GM12878 (cell line): Measurements from ENCODE around the gene PATL2. TPM values are rescaled to one million over a fixed set of nuclear protein-coding genes. Genes with fewer than 3 reads are reported as not detected.
"Not testable (repeated sequence)": the region's sequence is repeated elsewhere in the genome, so short reads cannot be mapped to it uniquely, and the experiment has no call there.

Source experiments
- ATAC-seq: fragments of 200-7000 bp; cut with Tn5 transposase; 3 replicates; pipeline ENCODE4 v1.9.1; 2020; ENCODE audit warnings: mild to moderate bottlenecking, moderate library complexity
- BruUV-seq: library from RNA; stranded (reverse); fragments of 400-500 nt; replicated peaks from 2 replicates; lab custom pipeline; 2021; lab: Mats Ljungman, UMichigan
- CTCF ChIA-PET: fragments of 300-600 bp; sonication (Branson Sonifier 250); formaldehyde crosslinking; extraction: SDS; loops from one replicate; lab custom pipeline; 2021; ENCODE audit warnings: inconsistent platforms; lab: Yijun Ruan, JAX
- POLR2A ChIA-PET: fragments of 350-600 bp; formaldehyde crosslinking; extraction: SDS; loops from one replicate; lab custom pipeline; 2021; ENCODE audit warnings: inconsistent platforms; lab: Charles Lee
- RAD21 ChIA-PET: fragments of 300-600 bp; sonication (Branson Sonifier 250); formaldehyde crosslinking; loops from one replicate; lab custom pipeline; 2023; ENCODE audit warnings: antibody characterized with exemption; ENCODE audit not compliant: unreplicated experiment; lab: Charles Lee
- SMC1A ChIA-PET: fragments of 300-600 bp; sonication (Branson Sonifier 250); formaldehyde crosslinking; loops from one replicate; lab custom pipeline; 2023; ENCODE audit not compliant: unreplicated experiment, uncharacterized antibody; lab: Charles Lee
- DNase-seq: peaks from one replicate; pipeline ENCODE4 v3.0.0-alpha.2; 2011; ENCODE audit warnings: low read depth, low spot score
- FAIRE-seq: peaks from 3 replicates; lab custom pipeline; 2011; peaks lifted over from hg19 to GRCh38; lab: Jason Lieb, UNC
- H2AFZ ChIP-seq: 2 replicates; pipeline ENCODE4 v1.6.0; 2011; ENCODE audit warnings: low read depth, low read length, control low read depth; ENCODE audit not compliant: control insufficient read depth
- H3K27ac ChIP-seq: 2 replicates; pipeline ENCODE4 v1.5.1; 2011; ENCODE audit warnings: control low read depth; ENCODE audit not compliant: control insufficient read depth, insufficient read depth
- H3K27me3 ChIP-seq, 2 experiments: replicated peaks in 1 of 2; 2 replicates each; pipeline versions ENCODE4 v1.6.0 to v1.6.1; 2011; ENCODE audit warnings: low read length in 1 of 2; ENCODE audit not compliant: control insufficient read depth in 2 of 2, insufficient read depth in 2 of 2
- H3K36me3 ChIP-seq, 2 experiments: 2 replicates each; pipeline ENCODE4 v1.5.1; 2011; ENCODE audit warnings: low read length in 1 of 2; ENCODE audit not compliant: control insufficient read depth in 2 of 2, insufficient read depth in 2 of 2
- H3K4me1 ChIP-seq: 2 replicates; pipeline ENCODE4 v1.6.1; 2011; ENCODE audit warnings: mild to moderate bottlenecking, low read length, moderate library complexity, mixed read lengths; ENCODE audit not compliant: control insufficient read depth, insufficient read depth
- H3K4me2 ChIP-seq: 2 replicates; pipeline ENCODE4 v1.6.0; 2011; ENCODE audit warnings: control low read depth; ENCODE audit not compliant: control insufficient read depth, insufficient read depth
- H3K4me3 ChIP-seq: fragments of 200-600 bp; sonication (generic); 2 replicates; pipeline ENCODE4 v1.5.1; 2016
- H3K79me2 ChIP-seq: 2 replicates; pipeline ENCODE4 v1.6.0; 2011; ENCODE audit warnings: low read length; ENCODE audit not compliant: control insufficient read depth, insufficient read depth
- H3K9ac ChIP-seq: 2 replicates; pipeline ENCODE4 v1.8.0; 2011; ENCODE audit warnings: low read length, control low read depth, mixed read lengths; ENCODE audit not compliant: control insufficient read depth, insufficient read depth
- H3K9me3 ChIP-seq: replicated peaks from 3 replicates; pipeline ENCODE4 v1.5.1; 2011; ENCODE audit warnings: mild to moderate bottlenecking, low read length; ENCODE audit not compliant: control insufficient read depth, insufficient read depth
- H4K20me1 ChIP-seq: 2 replicates; pipeline ENCODE4 v1.6.0; 2011; ENCODE audit not compliant: control insufficient read depth, insufficient read depth
- ATF7 ChIP-seq: fragments of 450-650 bp; IDR thresholded peaks from 2 replicates; pipeline ENCODE4 v1.6.1; 2016; ENCODE audit warnings: low read depth, mild to moderate bottlenecking
- FOS ChIP-seq: IDR thresholded peaks from 3 replicates; pipeline ENCODE4 v1.6.1; 2011; ENCODE audit warnings: borderline replicate concordance; ENCODE audit not compliant: insufficient read length; ENCODE audit errors: extremely low read depth
- IKZF2 ChIP-seq, 2 experiments: fragments of 450-650 bp; IDR thresholded peaks; 2 replicates each; pipeline ENCODE4 v1.6.1; 2017; ENCODE audit warnings: mild to moderate bottlenecking in 2 of 2, moderate library complexity in 2 of 2
- WGBS: methylation state at CpG from one replicate; pipeline ENCODE4 v1.1.6; 2016; ENCODE audit warnings: low lambda C conversion rate; ENCODE audit not compliant: insufficient replicate concordance, insufficient coverage; ENCODE audit errors: missing lambda C conversion rate; 5-methylcytosine and 5-hydroxymethylcytosine counted together
- in situ Hi-C: fragments of 300-500 bp; cut with MboI; formaldehyde crosslinking; loops from 9 replicates; pipeline ENCODE4 v1.14.3; 2018; ENCODE audit warnings: mixed read lengths
- intact Hi-C: fragments of 100-400 bp; cut with micrococcal nuclease; formaldehyde crosslinking; loops from one replicate; pipeline ENCODE4 v1.14.2; 2022; ENCODE audit not compliant: unreplicated experiment
- polyA plus RNA-seq, 11 experiments: library from polyadenylated mRNA; depleted of rRNA in 4 of 11; unstranded in 6 of 11; stranded (reverse) in 5 of 11; fragments of >200 nt; fragmentation: Nextera tagmentation in 4 of 11; fragmentation: Illumina TruSeq in 1 of 11; extraction: Ambion mirVana in 4 of 11; extraction: Trizol in 1 of 11; gene quantifications; 1 replicate in 1 of 11; 2 replicates in 10 of 11; pipeline versions ENCODE4 v1.2.1 to v1.2.3, GENCODE V29; 2011 to 2016; ENCODE audit warnings: inconsistent platforms in 2 of 11, missing spikeins in 2 of 11, low read depth in 1 of 11
- total RNA-seq, 4 experiments: library from RNA; depleted of rRNA in 3 of 4; stranded (reverse); fragments of >200 nt in 3 of 4; fragmentation: Illumina TruSeq in 1 of 4; extraction: Trizol in 1 of 4; gene quantifications; 2 replicates each; pipeline versions ENCODE4 v1.2.1 to v1.2.3, GENCODE V29; 2013 to 2021
- TF ChIP-seq, protein P1 (sequence below): fragments of 450-650 bp; IDR thresholded peaks from 2 replicates; pipeline ENCODE4 v1.6.1; 2018; ENCODE audit warnings: borderline replicate concordance, mild to moderate bottlenecking; ENCODE audit not compliant: partially characterized antibody
- TF ChIP-seq, protein P2 (sequence below): fragments of 450-650 bp; formaldehyde crosslinking; IDR thresholded peaks from 2 replicates; pipeline ENCODE4 v1.5.0; 2022; ENCODE audit warnings: mild to moderate bottlenecking, missing genetic modification characterization

The PATL2 gene
- total and polyA plus RNA-seq, 10 of the 15 experiments (the other 5 are each of a cell fraction or from before 2014, with no cell fraction given): 4.2 to 16.2 (median 12.1) TPM

DNA sequence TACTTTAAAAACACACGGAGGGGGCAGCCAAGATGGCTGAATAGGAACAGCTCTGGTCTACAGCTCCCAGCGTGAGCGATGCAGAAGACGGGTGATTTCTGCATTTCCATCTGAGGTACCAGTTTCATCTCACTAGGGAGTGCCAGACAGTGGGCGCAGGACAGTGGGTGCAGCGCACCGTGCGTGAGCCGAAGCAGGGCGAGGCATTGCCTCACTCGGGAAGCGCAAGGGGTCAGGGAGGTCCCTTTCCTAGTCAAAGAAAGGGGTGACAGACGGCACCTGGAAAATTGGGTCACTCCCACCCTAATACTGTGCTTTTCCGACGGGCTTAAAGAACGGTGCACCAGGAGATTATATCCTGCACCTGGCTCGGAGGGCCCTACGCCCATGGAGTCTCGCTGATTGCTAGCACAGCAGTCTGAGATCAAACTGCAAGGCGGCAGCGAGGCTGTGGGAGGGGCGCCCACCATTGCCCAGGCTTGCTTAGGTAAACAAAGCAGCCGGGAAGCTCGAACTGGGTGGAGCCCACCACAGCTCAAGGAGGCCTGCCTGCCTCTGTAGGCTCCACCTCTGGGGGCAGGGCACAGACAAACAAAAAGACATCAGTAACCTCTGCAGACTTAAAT lies 28.2 kb upstream of the PATL2 start:
- not testable (repeated sequence) for H3K9me3 ChIP-seq, BruUV-seq, H2AFZ ChIP-seq, H3K9ac ChIP-seq, H3K36me3 ChIP-seq, H3K27me3 ChIP-seq, H3K27ac ChIP-seq, FAIRE-seq, H3K4me2 ChIP-seq, DNase-seq, H4K20me1 ChIP-seq, H3K4me3 ChIP-seq, ATAC-seq
- intact Hi-C loops: loop anchor here (5.0 kb wide), 1 partner anchor 147 kb away; no protein-coding TSS in a partner anchor
- Histone ChIP-seq H3K79me2 (peaks cover 40% of the 10 kb centered on the region), H3K4me1 (peaks cover 13% of the 10 kb centered on the region)
- ChIA-PET RAD21 (interaction anchor here (0.9 to 19.7 kb wide), 12 partner anchors 11 to 430 kb away, joined by 3 to 680 read pairs (median 36); partner anchors contain the start of genes B2M, PATL2 and SPG11), POLR2A (interaction anchor here (2.9 to 13.7 kb wide), 3 partner anchors 22 to 161 kb away, joined by 18 to 718 read pairs (median 194); partner anchors contain the start of genes B2M, PATL2 and SPG11), CTCF (interaction anchor here (0.6 to 9.8 kb wide), 27 partner anchors 11 to 212 kb away, joined by 3 to 454 read pairs (median 6); partner anchors contain the start of genes B2M, PATL2 and SPG11), SMC1A (interaction anchor here (0.7 to 16.1 kb wide), 18 partner anchors 8 to 449 kb away, joined by 3 to 637 read pairs (median 12); partner anchors contain the start of genes B2M, PATL2 and SPG11)
- 77% methylated on average over 22 of the region's 24 CpGs for WGBS
- in situ Hi-C loops: loop anchor here (5.0 kb wide), 1 partner anchor 147 kb away; no protein-coding TSS in a partner anchor

DNA sequence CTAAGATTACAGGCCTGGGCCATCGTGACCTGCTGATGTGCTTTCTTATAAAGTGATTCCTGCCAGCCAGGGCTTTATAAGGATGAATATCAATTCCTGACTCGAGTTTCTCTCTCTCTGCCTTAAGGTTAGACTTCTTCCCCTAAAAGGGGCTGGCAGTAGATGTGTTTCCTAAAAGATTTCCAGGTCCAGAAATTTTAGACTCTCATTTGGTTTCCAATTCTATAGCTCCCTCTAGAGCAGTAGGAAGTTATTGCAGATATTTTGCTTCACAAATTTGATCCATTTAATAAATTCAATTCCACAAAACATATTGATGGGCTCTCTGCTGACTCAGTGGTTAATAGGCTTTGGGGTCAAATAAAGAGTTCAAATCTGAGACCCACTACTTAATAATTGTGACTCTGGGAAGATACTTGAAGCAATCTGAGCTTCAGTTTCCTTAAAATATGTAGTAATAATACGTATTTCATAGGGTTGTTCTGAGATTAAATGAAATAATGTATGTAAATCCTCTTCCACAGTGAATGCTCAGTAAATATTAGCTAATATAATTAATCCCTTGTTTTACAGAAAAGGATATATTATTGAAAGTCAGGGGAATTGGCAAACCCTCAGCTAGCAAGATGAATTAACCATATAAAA lies 27.3 kb upstream of the PATL2 start:
- intact Hi-C loops (loop anchor here (1.0 to 5.0 kb wide), 2 partner anchors 146 to 160 kb away; no protein-coding TSS in a partner anchor), in situ Hi-C loops (loop anchor here (5.0 kb wide), 1 partner anchor 146 kb away; no protein-coding TSS in a partner anchor)
- SMC1A ChIA-PET: interaction anchor here (0.7 to 16.1 kb wide), 28 partner anchors 9 to 654 kb away, joined by 3 to 637 read pairs (median 4); partner anchors contain the start of genes B2M, PATL2 and SPG11
- Histone ChIP-seq H3K9ac (no peak overlapping the region), H3K79me2 (peaks cover 47% of the 10 kb centered on the region), H3K27me3 (no peaks in the 10 kb centered on the region), H3K4me2 (peak overlapping the region; percentile 61; the same call in 1 of the 2 replicates), H3K9me3 (no peaks in the 10 kb centered on the region), H2AFZ (no peak overlapping the region), H4K20me1 (no peaks in the 10 kb centered on the region), H3K4me3 (no peak overlapping the region), H3K27ac (no peak overlapping the region), H3K4me1 (peaks cover 22% of the 10 kb centered on the region), H3K36me3 (no peaks in the 10 kb centered on the region)
- CTCF ChIA-PET: interaction anchor here (0.6 to 9.8 kb wide), 40 partner anchors 9 to 211 kb away, joined by 3 to 454 read pairs (median 5); partner anchors contain the start of genes B2M, PATL2 and SPG11
- POLR2A ChIA-PET: interaction anchor here (0.8 to 13.7 kb wide), 7 partner anchors 13 to 160 kb away, joined by 3 to 718 read pairs (median 14); partner anchors contain the start of genes B2M, PATL2 and SPG11
- ATAC-seq (no peak), FAIRE-seq (no peak), DNase-seq (no peak)
- 65% methylated on average over 3 of the region's 3 CpGs for WGBS
- RAD21 ChIA-PET: interaction anchor here (0.6 to 19.7 kb wide), 22 partner anchors 10 to 429 kb away, joined by 3 to 680 read pairs (median 4); partner anchors contain the start of genes B2M, PATL2 and SPG11
- BruUV-seq: no TSS peak
- TF ChIP-seq IKZF2 (IDR thresholded peaks at IDR 0.05): peak; percentile 33 to 60; a peak in 3 of 4 replicates
- TF ChIP-seq, protein P1, sequence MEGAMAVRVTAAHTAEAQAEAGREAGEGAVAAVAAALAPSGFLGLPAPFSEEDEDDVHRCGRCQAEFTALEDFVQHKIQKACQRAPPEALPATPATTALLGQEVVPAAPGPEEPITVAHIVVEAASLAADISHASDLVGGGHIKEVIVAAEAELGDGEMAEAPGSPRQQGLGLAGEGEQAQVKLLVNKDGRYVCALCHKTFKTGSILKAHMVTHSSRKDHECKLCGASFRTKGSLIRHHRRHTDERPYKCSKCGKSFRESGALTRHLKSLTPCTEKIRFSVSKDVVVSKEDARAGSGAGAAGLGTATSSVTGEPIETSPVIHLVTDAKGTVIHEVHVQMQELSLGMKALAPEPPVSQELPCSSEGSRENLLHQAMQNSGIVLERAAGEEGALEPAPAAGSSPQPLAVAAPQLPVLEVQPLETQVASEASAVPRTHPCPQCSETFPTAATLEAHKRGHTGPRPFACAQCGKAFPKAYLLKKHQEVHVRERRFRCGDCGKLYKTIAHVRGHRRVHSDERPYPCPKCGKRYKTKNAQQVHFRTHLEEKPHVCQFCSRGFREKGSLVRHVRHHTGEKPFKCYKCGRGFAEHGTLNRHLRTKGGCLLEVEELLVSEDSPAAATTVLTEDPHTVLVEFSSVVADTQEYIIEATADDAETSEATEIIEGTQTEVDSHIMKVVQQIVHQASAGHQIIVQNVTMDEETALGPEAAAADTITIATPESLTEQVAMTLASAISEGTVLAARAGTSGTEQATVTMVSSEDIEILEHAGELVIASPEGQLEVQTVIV: no peak
- no peak for TF ChIP-seq FOS
- TF ChIP-seq ATF7: no peak
- TF ChIP-seq, protein P2, sequence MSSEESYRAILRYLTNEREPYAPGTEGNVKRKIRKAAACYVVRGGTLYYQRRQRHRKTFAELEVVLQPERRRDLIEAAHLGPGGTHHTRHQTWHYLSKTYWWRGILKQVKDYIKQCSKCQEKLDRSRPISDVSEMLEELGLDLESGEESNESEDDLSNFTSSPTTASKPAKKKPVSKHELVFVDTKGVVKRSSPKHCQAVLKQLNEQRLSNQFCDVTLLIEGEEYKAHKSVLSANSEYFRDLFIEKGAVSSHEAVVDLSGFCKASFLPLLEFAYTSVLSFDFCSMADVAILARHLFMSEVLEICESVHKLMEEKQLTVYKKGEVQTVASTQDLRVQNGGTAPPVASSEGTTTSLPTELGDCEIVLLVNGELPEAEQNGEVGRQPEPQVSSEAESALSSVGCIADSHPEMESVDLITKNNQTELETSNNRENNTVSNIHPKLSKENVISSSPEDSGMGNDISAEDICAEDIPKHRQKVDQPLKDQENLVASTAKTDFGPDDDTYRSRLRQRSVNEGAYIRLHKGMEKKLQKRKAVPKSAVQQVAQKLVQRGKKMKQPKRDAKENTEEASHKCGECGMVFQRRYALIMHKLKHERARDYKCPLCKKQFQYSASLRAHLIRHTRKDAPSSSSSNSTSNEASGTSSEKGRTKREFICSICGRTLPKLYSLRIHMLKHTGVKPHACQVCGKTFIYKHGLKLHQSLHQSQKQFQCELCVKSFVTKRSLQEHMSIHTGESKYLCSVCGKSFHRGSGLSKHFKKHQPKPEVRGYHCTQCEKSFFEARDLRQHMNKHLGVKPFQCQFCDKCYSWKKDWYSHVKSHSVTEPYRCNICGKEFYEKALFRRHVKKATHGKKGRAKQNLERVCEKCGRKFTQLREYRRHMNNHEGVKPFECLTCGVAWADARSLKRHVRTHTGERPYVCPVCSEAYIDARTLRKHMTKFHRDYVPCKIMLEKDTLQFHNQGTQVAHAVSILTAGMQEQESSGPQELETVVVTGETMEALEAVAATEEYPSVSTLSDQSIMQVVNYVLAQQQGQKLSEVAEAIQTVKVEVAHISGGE (CRISPR knock-in tag): no peak
